Right ventricle myocardium inferior (tissue), 1 donor: Measurements from ENCODE around the gene APLN. TPM values are rescaled to one million over a fixed set of nuclear protein-coding genes. Genes with fewer than 3 reads are reported as not detected.

Experiments used
- ATAC-seq: fragments of 200-7000 bp; cut with Tn5 transposase; one replicate; pipeline ENCODE4 v1.9.1; 2020; ENCODE audit warnings: mild to moderate bottlenecking, moderate library complexity
- DNase-seq: peaks from one replicate; pipeline ENCODE4 v3.0.0; 2021; ENCODE audit errors: missing footprints
- intact Hi-C: fragments of 100-400 bp; cut with DNase I; formaldehyde crosslinking; loops from one replicate; pipeline ENCODE4 v1.11.0; 2022
- long read RNA-seq: library from polyadenylated mRNA; unstranded; transcript quantifications from one replicate; pipeline ENCODE4 v2.0.0, GENCODE V29; 2021
- total RNA-seq: library from RNA; stranded (reverse); fragmentation: NEBNext Ultra II Directional; extraction: Animal tissue kit (Norgen Biotek cat#: 25700); gene quantifications from one replicate; pipeline ENCODE4 v1.2.1, GENCODE V29; 2021
- donor health status: DM: no; HTN: yes; CAD: no; lungs with severe emphysema.

Gene APLN, protein sequence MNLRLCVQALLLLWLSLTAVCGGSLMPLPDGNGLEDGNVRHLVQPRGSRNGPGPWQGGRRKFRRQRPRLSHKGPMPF
- total RNA-seq, result 16.8 TPM
- long read RNA-seq, transcript APLN-201 (3 exons, 3,205 nt), result major isoform, 7 of 19 reads
- long read RNA-seq, partial matches to known transcripts, result 9 of 19 reads
- long read RNA-seq, other reads (novel, unspliced or antisense), result 3 of 19 reads

DNA sequence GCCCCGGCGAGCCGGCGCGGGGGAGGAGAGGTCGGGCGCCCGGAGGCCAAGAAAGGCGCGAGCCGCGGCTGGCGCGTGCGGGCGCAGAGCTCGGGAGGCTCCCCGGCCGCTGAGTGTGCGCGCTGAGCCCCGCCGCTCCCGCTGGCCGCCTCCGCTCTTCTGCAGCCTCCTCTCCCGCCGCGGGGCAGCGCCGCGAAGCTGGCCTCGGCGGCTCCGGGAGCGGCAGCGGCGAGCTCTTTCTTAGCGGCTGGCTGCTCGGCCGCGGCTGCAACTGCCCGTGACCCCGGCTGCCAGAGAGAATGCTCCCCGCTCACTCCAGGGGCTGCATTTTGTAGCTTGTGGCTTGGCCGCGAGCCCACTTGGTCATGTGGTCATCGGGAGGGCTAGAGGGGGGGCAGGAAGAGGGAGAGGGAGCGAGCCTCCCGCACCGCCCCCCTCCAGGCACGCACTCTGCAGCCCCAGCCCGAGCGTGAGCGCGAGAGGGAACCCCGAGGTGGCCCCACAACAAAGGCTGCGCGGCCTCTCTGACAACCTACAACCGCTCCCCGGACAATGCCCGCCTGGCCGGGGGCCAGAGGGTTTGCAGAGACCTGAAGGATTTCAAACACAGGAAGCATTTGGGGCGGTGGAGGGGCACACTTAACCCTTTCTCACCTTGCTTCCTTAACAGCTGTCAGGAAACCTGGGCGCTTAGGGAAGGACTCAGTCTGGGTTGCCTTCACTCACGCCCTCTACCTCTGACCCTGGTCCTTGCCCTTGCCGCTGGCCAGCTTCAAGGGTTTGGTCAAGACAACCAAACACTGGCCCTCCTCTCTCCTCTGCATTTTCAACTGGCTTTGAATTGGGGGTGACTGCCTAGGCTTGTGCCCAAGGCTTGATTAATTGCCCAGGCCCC lies at the start of gene APLN:
Gene APLN, minus strand, starts transcription at position 305 of the 895 bp plus-strand sequence. CDS start 326 bp downstream, outside the sequence.
- intact Hi-C loops, result loop anchor here (5.0 kb wide), 2 partner anchors 52 to 72 kb away; no protein-coding TSS in a partner anchor
- DNase-seq (peak; percentile 62), ATAC-seq (peak; percentile 29)

- ATAC-seq, result no peak
- intact Hi-C loops, result no loop called here
- no peak for DNase-seq
These were observed 49.7 kb upstream of the APLN start for GRCh38 chrX:129704491-129704890.

DNA sequence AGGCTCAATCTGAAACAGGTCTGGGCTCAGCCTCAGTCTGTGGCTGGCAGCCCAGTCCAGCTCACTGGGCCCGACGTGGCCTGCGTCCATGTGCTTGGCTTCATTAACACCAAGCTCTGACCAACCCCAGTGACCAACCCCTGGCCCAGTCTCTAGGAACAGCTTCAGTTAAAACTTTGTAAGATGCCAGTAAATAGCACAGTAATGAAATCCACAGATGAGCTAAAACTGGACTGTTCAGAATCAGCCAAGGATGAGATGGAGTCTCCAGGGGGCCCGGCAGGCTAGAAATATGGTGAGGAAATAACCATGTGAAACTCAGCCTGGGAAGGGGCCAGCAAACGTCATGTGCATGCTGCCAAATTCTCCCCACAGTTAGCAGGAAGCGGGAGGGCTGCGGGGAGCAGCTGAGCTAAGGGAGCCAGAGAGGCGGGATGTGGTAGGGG lies 46.9 kb upstream of the APLN start:
- ATAC-seq (peak; percentile 90), DNase-seq (peak; percentile 80)
- intact Hi-C loops, result no loop called here

GRCh38 chrX:129700536-129700935 lies 45.8 kb upstream of the APLN start:
- DNase-seq, result no peak
- intact Hi-C loops, result no loop called here
- ATAC-seq, result no peak

DNA sequence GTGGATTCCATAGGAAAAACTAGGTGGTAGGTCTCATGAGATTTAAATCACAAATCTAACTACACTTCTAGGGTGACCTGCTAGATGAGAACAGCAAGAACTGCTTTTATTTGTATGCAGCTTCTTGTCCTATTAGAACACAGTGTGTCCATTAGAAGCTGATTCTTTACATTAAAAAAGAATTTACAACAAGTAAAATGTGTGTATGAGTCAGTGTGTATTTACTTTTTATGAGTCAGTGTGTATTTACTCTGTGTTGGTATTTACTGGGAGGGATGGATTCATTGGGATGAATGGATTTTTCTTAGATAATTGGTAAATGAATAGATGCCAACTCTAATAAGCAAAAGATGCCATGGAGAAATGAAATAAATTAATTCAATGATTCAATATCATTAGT lies 43.4 kb upstream of the APLN start:
- DNase-seq, result no peak
- intact Hi-C loops, result no loop called here
- no peak for ATAC-seq

- ATAC-seq, result no peak
- DNase-seq, result no peak
These were observed 42.6 kb upstream of the APLN start for GRCh38 chrX:129697204-129697829.

GRCh38 chrX:129696463-129697155 lies 41.9 kb upstream of the APLN start:
- DNase-seq (no peak), ATAC-seq (no peak)

More at GRCh38 chrX:129697204-129697829, 42.6 kb upstream of the APLN start:
- intact Hi-C loops, result no loop called here

GRCh38 chrX:129695937-129696336 lies 41.2 kb upstream of the APLN start:
- no peak for DNase-seq

More at GRCh38 chrX:129696463-129697155, 41.9 kb upstream of the APLN start:
- intact Hi-C loops, result no loop called here

DNA sequence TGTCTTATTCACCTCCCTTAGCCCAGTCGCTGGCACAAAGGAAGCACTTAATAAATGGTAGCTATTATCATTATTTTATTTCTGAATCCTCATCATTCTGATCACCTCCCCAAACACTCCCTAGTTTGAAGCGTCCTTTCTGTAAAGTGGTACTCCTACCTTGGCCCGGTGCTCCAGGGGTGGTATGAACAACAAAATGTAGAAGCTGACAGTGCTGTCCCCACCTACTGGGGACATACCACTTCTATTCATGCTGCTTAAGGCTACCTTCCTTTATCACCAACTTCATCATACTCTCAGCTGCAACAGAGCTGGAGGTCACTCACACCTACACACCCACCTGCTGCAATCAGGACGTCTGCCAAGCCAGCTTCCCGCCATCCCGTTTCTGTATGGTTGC lies 40.8 kb upstream of the APLN start:
- intact Hi-C loops, result no loop called here
- ATAC-seq, result no peak

More at GRCh38 chrX:129695937-129696336, 41.2 kb upstream of the APLN start:
- intact Hi-C loops, result no loop called here
- no peak for ATAC-seq

DNA sequence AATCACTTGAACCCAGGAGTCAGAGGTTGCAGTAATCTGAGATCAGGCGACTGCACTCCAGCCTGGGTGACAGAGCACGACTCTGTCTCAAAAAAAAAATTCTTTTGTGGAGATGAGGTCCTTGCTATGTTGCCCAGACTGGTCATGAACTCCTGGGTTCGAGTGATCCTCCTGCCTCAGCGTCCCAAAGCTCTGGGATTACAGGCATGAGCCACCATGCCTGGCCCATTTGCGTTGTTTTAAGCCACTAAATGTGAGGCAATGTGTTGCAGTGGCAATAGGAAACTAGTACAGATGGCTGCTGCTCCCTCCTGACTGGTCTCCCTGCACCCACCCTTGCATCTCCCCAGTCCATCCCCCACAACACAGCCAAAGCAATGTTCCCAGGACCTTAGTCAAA lies 40.0 kb upstream of the APLN start:
- ATAC-seq, result no peak
- DNase-seq, result no peak
- intact Hi-C loops, result no loop called here

More for the DNA sequence above, 40.8 kb upstream of the APLN start:
- no peak for DNase-seq

DNA sequence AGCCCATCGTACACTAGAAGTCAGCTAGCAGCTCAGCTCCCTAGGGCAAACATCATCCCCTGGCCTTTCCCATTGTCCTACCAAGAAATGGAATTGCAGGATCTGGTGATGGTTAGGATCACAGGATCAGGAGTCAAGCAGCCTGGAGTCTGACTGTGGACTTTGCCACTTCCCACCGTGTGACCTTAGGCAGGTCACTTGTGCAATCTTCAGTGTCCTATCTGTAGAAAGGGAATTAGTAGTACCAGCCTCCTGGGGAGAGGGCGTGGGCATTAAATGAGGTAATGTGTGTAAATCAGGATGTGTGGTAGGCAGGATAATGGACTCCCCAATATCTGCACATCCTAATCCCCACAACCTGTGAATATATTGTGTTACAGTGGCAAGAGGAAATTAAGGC lies 38.6 kb upstream of the APLN start:
- ATAC-seq (no peak), DNase-seq (no peak)
- intact Hi-C loops, result no loop called here

DNA sequence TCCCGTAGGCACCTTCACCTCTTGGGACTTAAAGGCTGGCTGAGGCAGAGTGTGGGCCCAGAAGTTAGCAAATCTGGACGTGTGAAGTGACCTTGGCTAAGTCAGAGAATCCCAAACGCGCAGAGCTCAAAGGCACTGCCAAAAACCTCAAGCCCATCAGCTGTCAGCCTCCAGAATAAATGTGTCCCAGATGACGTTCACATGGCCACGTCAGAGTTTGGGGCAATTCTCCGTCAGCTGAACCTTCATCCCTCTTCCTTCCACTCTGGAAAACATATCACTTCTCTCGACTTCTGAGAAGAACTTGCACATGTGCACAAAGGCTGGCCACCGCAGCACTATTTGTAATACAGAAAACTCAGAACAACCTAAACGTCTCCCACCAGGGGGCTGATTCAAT lies 35.7 kb upstream of the APLN start:
- intact Hi-C loops, result no loop called here
- peak; percentile 70 for ATAC-seq
- no peak for DNase-seq

DNA sequence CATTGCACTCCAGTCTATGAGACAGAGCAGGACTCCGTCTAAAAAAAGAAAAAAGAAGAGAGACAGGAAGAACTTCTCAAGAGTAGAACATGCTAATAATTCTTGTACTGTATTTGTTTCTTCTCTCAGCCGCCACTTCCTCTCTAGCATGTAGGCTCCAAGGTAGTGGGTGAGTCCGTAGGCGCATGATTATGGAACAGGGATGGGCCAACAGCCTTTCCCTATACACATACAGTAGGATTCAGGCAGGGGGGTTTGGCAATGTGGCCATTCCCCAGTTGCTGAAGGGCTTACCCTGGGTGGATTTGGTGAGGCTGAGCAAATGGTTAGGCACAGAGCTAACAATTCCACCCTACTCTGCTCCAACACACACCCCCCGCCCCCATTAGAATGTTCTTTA lies 35.0 kb upstream of the APLN start:
- DNase-seq (no peak), ATAC-seq (no peak)
- intact Hi-C loops, result no loop called here

DNA sequence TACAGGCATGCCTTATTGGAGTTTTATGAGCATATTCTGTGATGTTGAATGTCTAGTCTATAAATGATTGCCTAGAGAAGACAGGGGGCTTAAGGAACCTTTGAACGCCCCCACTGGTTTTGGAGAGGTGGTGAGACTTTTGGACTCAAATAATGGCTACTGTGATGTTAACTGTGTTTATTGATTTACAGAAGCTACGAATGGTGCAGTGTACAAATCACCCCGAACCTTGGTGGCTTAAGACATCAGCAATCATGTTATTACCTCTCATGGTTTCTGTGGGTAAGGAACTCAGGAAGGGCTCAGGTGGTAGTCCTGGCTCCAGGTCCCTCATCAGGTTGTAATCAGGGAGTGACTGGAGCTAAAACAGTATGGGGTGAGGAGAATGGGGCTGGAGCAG lies 33.3 kb upstream of the APLN start:
- ATAC-seq, result no peak
- intact Hi-C loops, result no loop called here
- no peak for DNase-seq

- DNase-seq (no peak), ATAC-seq (peak; percentile 91)
- intact Hi-C loops, result no loop called here
These were observed 31.7 kb upstream of the APLN start for GRCh38 chrX:129686422-129686948.

- DNase-seq (no peak), ATAC-seq (no peak)
- intact Hi-C loops, result no loop called here
These were observed 28.2 kb upstream of the APLN start for GRCh38 chrX:129682979-129683378.

DNA sequence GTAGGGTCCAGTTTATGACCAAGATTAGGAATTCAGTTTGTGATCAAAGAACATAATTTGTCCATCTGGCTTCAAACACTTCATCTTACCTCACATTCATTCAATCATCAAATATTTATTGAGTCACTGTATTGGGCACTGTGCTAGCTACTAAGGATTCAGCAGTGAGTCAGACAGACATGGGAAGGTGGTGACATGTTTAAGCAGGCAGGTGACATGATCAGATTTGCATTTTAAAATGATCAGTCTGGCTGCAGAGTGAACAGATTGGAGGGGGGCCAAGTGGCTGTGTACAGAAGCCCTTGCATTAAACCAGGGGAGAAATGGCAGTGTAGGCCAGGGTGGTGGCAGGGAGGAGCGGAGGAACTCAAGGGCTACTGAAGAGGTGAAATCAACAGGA lies 25.1 kb upstream of the APLN start:
- DNase-seq, result no peak
- no peak for ATAC-seq
- intact Hi-C loops, result no loop called here

- intact Hi-C loops, result no loop called here
- no peak for ATAC-seq
- no peak for DNase-seq
These were observed 23.9 kb upstream of the APLN start for GRCh38 chrX:129678614-129679195.
